Ammon's horn (tissue), 1 donor: ENCODE measurements around the gene B3GAT1.
A peak's percentile ranks its signal among the peaks of the same experiment; 100 is the strongest.

ENCODE experiments used
- DNase-seq: peaks from one replicate; pipeline ENCODE4 v3.0.0-alpha.2; 2016; ENCODE audit warnings: low spot score

B3GAT1 gene

DNA sequence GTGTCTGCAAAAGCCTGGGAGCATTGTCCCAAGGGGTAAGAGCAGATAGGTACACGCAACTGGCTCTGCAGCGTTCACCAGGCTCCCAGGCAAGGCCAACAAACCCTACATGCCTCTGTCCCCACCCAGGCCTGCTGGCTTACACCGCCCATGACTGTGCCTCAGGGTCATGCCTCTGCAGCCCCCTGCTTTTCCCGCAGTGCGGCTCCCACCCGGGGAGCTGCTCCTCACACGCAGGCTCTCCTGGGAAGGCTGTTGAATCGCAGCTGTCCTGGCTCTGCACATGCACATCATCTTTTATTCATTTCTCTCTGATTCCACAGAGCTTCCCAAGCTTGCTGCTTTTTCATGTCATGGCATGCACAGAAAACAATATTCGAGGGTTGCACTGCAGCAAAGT, 29.2 kb upstream of the B3GAT1 start:
- no peak for DNase-seq

DNA sequence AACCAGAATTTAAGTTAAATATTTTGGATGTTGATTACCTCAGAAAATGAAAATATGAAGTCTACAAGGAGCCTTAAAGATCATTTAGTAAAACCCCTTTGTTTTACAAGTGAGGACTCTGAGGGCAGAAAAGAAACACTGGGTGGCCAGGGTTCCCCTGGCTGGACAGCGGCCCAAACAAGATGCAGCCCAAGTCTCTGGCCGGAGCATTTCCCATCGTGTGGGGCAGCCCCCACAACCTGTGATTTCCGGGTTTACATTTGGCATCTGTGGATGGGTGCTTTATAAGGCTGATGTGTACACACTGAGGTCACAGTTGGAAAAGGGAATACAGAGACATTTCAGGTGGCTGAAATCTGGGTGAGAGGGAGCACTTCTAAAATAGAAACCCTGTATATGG, 28.8 kb upstream of the B3GAT1 start:
- no peak for DNase-seq

GRCh38 chr11:134438542-134439537, 26.8 kb upstream of the B3GAT1 start:
- DNase-seq, result peak; percentile 75

DNA sequence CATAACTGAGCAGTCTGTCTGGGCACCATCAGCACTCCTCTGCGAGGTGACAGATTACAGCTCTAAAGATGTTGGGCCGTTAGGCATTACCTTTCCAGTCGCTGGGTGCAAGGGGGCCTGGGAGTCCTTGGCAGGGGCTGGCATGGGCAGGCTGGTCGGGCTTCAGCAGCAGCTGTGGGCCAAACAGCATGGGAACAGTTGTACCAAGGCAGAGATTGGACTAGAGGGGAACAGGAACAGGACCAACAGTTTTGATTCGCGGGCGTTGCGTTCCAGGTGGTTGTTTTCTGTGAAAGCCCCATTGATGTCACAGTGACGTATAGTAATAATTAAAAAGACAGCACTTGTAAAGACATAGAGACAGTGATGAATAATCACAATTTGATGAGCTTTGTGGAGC, 25.8 kb upstream of the B3GAT1 start:
- DNase-seq, result no peak

DNA sequence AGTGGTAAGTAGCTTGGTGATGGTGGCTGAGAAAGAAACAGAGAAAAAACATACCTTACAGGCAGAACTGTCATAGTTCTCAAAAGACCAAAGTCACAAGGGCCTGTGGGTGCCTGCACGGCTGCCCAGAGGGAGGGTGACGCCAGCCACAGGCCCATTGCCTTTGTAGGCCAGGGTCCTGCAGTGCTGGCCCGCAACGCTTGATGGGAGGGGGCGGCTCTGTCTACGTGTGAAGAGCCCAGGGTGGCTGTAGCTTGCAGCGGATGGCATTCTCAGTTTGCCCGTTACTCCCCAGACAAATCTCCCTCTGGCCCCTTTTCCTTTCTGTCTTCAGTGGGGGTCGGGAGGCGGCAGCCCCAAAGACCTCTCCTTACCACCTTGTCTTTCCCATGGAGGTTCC, 24.7 kb upstream of the B3GAT1 start:
- no peak for DNase-seq

DNA sequence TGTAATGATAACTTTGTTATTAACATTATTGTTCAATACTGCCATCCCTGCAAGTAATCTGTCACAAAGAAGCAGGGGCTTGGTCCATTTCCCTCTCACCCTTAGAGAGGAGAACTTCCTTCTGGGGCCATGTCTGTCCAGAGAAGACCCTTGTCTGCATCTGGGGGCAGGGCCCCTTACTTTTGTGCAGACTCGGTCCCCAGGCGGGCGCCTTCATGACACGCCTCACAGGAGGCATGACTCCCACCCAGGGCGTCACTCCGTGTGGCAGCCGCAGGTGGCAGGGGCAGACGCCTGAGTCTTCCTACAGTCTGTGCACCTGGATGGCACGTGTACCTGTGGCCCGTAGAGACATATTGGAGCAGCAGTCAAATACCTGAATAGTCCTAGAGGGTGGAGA, 21.8 kb upstream of the B3GAT1 start:
- DNase-seq, result no peak

DNA sequence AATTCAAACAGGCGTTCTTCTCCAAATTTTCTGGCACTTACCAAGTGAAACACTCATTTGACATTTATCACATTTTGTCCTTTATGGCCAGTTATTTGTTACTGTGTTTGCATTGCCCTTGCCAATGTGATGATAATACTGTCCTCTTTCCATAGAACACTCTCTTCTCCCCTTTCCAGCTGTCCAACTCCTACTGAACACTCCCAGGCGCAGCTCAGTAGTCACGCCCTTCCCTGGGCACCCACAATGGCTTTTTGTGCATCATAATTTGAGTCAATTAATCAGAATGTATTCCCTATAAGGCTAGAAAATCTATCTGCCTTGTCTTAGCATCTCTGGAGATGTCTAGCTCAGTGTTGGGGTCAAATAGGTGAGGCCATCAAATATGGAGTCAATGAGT, 21.2 kb upstream of the B3GAT1 start:
- no peak for DNase-seq

DNA sequence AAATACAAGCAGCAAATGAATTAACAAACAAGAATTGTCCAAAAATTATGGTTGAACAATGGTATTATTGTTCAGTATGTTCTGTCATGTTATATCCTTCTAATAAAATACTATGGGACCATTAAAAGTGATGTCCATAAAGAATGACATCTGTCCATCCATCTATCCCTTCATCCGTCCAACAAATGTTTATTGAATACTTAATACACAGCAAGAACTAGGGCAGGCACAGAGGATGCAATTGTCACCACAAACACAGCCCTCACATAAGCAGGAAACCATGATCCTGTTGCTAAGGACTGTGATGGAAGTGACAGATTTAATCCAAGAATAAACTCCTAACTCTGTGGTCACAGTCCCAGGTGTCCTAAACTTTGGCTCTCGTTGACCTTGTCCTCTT, 20.7 kb upstream of the B3GAT1 start:
- no peak for DNase-seq

- DNase-seq, result no peak
These were observed 17.1 kb upstream of the B3GAT1 start for GRCh38 chr11:134429106-134429505.

- peak; percentile 81 for DNase-seq
These were observed 13.9 kb upstream of the B3GAT1 start for GRCh38 chr11:134425816-134426536.

GRCh38 chr11:134425413-134425812, 13.4 kb upstream of the B3GAT1 start:
- DNase-seq, result peak; percentile 36

- DNase-seq, result no peak
These were observed 11.1 kb upstream of the B3GAT1 start for GRCh38 chr11:134423106-134423505.

DNA sequence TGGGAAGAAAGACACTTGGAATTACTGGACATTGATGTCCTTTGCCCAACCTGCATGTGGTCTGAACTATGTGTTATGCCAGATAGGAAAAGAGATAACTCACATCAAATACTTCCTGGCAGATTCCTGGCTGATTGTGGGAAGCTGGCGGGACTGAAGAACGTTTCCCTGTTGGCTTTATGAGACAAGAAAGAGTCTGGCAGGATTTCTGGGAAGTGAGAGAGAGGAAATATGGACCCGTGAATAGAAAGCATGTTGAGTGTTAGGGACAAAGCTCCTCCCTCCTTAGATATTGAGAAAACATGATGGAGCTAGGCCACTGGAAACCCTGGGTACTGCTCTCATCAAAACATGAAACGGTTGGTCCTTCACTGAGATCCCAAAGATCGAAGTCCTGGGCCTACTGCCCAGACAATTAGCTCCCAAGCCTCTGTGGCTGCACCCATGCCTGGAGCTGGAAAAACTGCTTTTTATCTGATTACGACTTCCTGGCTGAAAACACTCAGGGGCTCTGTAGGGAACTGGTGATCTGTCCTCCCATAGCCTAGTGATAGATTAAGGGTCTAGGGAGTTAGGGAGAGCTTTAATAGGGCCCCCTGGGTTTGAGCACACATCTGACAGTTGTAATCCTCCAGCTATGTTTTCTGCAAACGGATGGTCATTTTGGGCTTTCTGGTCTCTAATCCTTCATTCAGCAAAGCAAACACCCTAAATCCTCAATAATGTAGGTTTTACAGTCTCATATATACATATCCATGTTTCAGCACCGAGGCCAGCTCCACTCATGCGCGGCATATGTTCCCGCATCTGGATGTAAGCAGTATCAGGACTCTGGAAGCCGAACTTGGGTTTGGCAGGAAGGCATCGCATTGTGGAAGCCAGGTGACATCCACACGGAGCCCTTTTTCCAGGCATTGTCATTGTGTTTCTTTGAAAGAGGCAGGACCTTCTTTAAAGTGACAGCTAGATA, 6.1 kb upstream of the B3GAT1 start:
- no peak for DNase-seq

GRCh38 chr11:134416726-134417125, 4.7 kb upstream of the B3GAT1 start:
- DNase-seq, result no peak

DNA sequence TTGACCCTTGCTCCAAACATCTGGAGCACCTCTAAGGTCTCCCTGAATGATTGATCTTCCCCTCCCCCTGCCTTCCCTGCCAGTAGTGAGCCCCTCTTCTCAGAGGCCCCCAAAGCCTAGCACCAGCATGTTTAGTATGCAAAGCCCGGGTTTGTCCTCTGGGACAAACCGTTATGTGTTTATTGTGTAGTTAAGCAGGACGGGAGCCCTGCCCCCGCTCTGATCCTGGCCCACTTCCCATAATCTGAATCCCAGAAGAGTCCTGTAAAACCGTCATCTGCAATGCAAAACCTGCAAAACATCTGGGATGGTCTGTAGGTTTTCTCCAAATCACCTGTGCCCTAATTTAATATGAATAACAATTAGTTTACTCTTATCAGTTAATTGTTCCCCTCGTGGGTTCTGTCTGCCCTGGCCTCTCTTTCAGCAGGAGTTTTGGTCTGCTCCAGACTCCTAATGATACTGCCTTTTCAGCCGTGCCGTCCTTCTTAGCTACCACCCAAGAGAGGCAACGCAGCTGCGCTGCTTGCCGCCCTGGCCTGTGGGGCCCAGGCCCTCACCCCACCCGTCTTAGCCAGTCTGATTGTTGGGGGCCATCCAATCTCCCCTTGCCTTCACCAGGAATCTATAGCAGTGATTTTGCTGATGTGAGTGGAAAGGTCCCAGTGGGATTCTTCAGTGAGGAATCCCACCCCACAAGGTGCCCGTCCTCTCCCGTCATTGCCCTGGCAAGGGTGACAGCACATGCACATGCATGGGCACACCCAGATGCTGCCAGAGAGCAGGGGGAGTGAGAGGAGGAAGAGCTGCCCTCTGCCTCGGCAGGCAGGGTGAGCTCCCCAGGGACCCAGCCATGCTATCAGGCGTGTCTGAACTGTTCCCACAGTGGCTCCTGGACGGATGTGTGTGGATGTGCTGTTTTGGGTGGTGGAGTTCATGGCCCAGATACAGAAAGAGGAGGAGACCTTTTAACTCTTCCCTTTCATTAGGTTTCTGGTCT, 3.0 kb upstream of the B3GAT1 start:
- peak; percentile 72 for DNase-seq

- DNase-seq, result no peak
These were observed 2.0 kb upstream of the B3GAT1 start for GRCh38 chr11:134413826-134414731.

DNA sequence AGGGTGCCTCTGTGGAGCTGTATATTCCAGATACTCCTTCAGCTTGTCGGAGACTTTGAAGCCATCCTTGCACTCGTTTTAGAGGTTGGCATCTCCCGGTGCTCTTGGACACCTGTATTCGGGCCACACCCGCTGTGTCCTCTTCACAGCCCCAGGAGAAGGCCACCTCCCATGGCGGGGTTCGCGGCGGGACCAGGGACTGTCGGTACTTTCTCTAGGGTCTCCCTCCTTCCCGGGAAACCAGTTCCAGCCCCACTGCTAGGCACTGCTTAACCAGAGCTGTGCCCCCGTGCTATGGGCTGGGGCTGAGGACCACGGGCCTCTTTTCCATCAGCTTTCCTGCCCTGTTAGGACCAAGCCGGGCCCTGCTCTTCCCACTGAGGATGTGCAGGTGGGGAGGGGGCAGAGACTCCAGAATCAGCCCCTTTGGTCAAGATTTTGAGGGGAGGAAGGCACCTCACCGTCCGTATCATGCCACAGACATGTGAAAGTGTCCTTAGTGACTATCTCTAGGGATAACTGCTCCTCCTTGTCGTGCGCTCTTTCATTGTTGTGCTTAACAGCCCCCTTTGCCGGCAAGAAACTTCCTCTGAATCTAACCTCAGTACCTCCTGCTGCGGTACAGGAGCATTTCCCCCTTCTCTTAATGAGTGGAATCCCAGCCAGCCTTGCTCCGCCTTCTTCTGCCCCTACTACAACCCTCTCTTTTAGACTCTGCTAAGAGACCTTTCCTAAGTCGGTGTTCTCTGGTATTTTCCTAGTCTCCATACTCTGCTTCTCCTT, 1.2 kb upstream of the B3GAT1 start:
- DNase-seq, result no peak

DNA sequence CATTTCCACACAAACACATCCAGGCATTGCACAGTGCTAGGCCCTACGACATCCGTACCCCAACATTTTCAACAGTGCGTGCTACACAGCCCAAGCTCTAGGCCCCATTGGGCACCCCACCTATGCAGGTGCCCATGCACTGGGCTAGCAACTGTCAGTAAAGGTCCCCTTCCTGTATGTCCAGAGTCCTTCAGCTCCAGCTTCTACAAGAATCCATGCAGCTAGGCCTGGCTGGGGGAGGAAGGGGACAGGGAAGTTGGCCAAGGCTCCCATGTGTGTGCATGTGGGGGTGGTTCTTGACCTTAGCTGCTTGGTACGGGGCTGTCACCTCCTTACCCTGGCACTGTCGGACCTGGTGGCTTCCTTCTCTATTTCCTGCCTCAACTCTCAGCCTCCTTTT, 1.3 kb downstream of the B3GAT1 start:
- no peak for DNase-seq
